ENCODE measurements around the gene CLMN.

GRCh38 chr14:95195031-95195430, 124.7 kb downstream of the CLMN start:
- TF ChIP-seq POLR2AphosphoS5 (IDR thresholded peaks at IDR 0.05; ENCODE audit: low read depth) (no peak), CTCF (conservative IDR thresholded peaks at IDR 0.05; ENCODE audit: low read depth in 2 of 2) (no peak), EZH2 (IDR thresholded peaks at IDR 0.05; ENCODE audit: low read depth, unreplicated experiment) (no peak), EZH2phosphoT487 (IDR thresholded peaks at IDR 0.05; ENCODE audit: unreplicated experiment) (no peak), ZNF114 (CRISPR knock-in tag; IDR thresholded peaks at IDR 0.05) (no peak), CREB1 (CRISPR knock-in tag; IDR thresholded peaks at IDR 0.05; ENCODE audit: low read depth) (no peak), STAT1 (IDR thresholded peaks at IDR 0.05; ENCODE audit: unreplicated experiment) (no peak), JUNB (IDR thresholded peaks at IDR 0.05; ENCODE audit: unreplicated experiment) (no peak), ZNF331 (CRISPR knock-in tag; IDR thresholded peaks at IDR 0.05; ENCODE audit: low read depth) (no peak), REST (IDR thresholded peaks at IDR 0.05; ENCODE audit: unreplicated experiment) (no peak), NANOG (IDR thresholded peaks at IDR 0.05; ENCODE audit: borderline replicate concordance) (no peak)
- TF ChIP-seq, protein P1, sequence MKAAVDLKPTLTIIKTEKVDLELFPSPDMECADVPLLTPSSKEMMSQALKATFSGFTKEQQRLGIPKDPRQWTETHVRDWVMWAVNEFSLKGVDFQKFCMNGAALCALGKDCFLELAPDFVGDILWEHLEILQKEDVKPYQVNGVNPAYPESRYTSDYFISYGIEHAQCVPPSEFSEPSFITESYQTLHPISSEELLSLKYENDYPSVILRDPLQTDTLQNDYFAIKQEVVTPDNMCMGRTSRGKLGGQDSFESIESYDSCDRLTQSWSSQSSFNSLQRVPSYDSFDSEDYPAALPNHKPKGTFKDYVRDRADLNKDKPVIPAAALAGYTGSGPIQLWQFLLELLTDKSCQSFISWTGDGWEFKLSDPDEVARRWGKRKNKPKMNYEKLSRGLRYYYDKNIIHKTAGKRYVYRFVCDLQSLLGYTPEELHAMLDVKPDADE (IDR thresholded peaks at IDR 0.05) = no peak
